Osteoblast (primary cell): ENCODE results near the gene VAPB. TPM values are rescaled to one million over a fixed set of nuclear protein-coding genes. Genes with fewer than 3 reads are reported as not detected.

Experiments
- DNase-seq: peaks from one replicate; pipeline ENCODE4 v3.0.0; 2011; ENCODE audit warnings: low spot score, mixed read lengths; ENCODE audit not compliant: insufficient read length; ENCODE audit errors: missing footprints
- H2AFZ ChIP-seq: 2 replicates; pipeline ENCODE4 v1.6.0; 2011; ENCODE audit warnings: mild to moderate bottlenecking, low read length
- H3K27ac ChIP-seq: 2 replicates; pipeline ENCODE4 v1.5.1; 2011; ENCODE audit warnings: mild to moderate bottlenecking, low read depth, low read length, moderate library complexity
- H3K27me3 ChIP-seq: 2 replicates; pipeline ENCODE4 v1.6.0; 2012; ENCODE audit warnings: mild to moderate bottlenecking, control low read depth, inconsistent platforms, low read length, moderate library complexity; ENCODE audit not compliant: insufficient read depth
- H3K36me3 ChIP-seq: 2 replicates; pipeline ENCODE4 v1.5.1; 2011; ENCODE audit warnings: mild to moderate bottlenecking, low read length, control low read depth, moderate library complexity; ENCODE audit not compliant: insufficient read depth
- H3K4me1 ChIP-seq: 2 replicates; pipeline ENCODE4 v1.5.1; 2011; ENCODE audit warnings: mild to moderate bottlenecking, low read length, control low read depth, moderate library complexity; ENCODE audit not compliant: insufficient read depth
- H3K4me2 ChIP-seq: 2 replicates; pipeline ENCODE4 v1.6.0; 2011; ENCODE audit warnings: mild to moderate bottlenecking, low read length; ENCODE audit not compliant: insufficient read depth
- H3K4me3 ChIP-seq: fragments of 200-600 bp; sonication (generic); 3 replicates; pipeline ENCODE4 v1.5.1; 2012; ENCODE audit warnings: mild to moderate bottlenecking, low read length, inconsistent platforms; ENCODE audit not compliant: insufficient read depth
- H3K79me2 ChIP-seq: 2 replicates; pipeline ENCODE4 v1.6.0; 2012; ENCODE audit warnings: mild to moderate bottlenecking, low read length, control low read depth, inconsistent platforms; ENCODE audit not compliant: insufficient read depth
- H3K9me3 ChIP-seq: 2 replicates; pipeline ENCODE4 v1.5.1; 2011; ENCODE audit warnings: low read depth, low read length, control low read depth
- H4K20me1 ChIP-seq: 2 replicates; pipeline ENCODE4 v1.6.0; 2012; ENCODE audit warnings: mild to moderate bottlenecking, low read length, control low read depth; ENCODE audit not compliant: insufficient read depth
- CTCF ChIP-seq: IDR thresholded peaks from 2 replicates; pipeline ENCODE4 v1.5.1; 2011; ENCODE audit warnings: mild to moderate bottlenecking, low read depth, low read length, moderate library complexity; ENCODE audit errors: extremely low read depth
- total RNA-seq: library from RNA; depleted of rRNA; stranded (reverse); fragments of >200 nt; gene quantifications from 2 replicates; pipeline ENCODE4 v1.2.3, GENCODE V29; 2012

The VAPB gene
- total RNA-seq, 1 donor: 14.5 TPM

GRCh38 chr20:58389968-58390658, 1.1 kb downstream of the VAPB start:
- peaks cover 16% of the 10 kb centered on the region for H3K36me3 ChIP-seq
- H3K4me3 ChIP-seq: peak overlapping the region; percentile 79
- H3K79me2 ChIP-seq: peaks cover 59% of the 10 kb centered on the region
- H2AFZ ChIP-seq: peak overlapping the region; percentile 78
- H3K9me3 ChIP-seq: no peaks in the 10 kb centered on the region
- H3K27ac ChIP-seq: peak overlapping the region; percentile 94
- H3K4me1 ChIP-seq: peaks cover 13% of the 10 kb centered on the region
- no peaks in the 10 kb centered on the region for H3K27me3 ChIP-seq
- peaks cover 16% of the 10 kb centered on the region for H4K20me1 ChIP-seq
- peak overlapping the region; percentile 91 for H3K4me2 ChIP-seq
- DNase-seq: no peak
- TF ChIP-seq CTCF: no peak

GRCh38 chr20:58390659-58391035, 1.6 kb downstream of the VAPB start:
- DNase-seq: no peak
- Histone ChIP-seq H3K4me3 (peak overlapping the region; percentile 79), H3K36me3 (peaks cover 16% of the 10 kb centered on the region), H3K79me2 (peaks cover 64% of the 10 kb centered on the region), H3K9me3 (no peaks in the 10 kb centered on the region), H3K27ac (peak overlapping the region; percentile 2), H2AFZ (no peak overlapping the region), H4K20me1 (peaks cover 16% of the 10 kb centered on the region), H3K27me3 (no peaks in the 10 kb centered on the region), H3K4me2 (peak overlapping the region; percentile 91), H3K4me1 (peaks cover 13% of the 10 kb centered on the region)
- no peak for TF ChIP-seq CTCF

- no peak for TF ChIP-seq CTCF
- H3K27ac ChIP-seq: peak overlapping the region; percentile 0
- H3K9me3 ChIP-seq: no peaks in the 10 kb centered on the region
- peaks cover 16% of the 10 kb centered on the region for H3K36me3 ChIP-seq
- H3K4me3 ChIP-seq: no peak overlapping the region
- H3K4me1 ChIP-seq: peaks cover 13% of the 10 kb centered on the region
- no peak overlapping the region for H2AFZ ChIP-seq
- no peak overlapping the region for H3K4me2 ChIP-seq
- no peaks in the 10 kb centered on the region for H3K27me3 ChIP-seq
- DNase-seq: no peak
- H4K20me1 ChIP-seq: peaks cover 27% of the 10 kb centered on the region
- peaks cover 80% of the 10 kb centered on the region for H3K79me2 ChIP-seq
Measured at GRCh38 chr20:58392286-58392685, 3.3 kb downstream of the VAPB start.

GRCh38 chr20:58393299-58393698, 4.3 kb downstream of the VAPB start:
- H4K20me1 ChIP-seq: peaks cover 36% of the 10 kb centered on the region
- H3K4me3 ChIP-seq: no peak overlapping the region
- no peak overlapping the region for H2AFZ ChIP-seq
- H3K27me3 ChIP-seq: no peaks in the 10 kb centered on the region
- peaks cover 21% of the 10 kb centered on the region for H3K36me3 ChIP-seq
- H3K4me1 ChIP-seq: peaks cover 13% of the 10 kb centered on the region
- H3K4me2 ChIP-seq: no peak overlapping the region
- peaks cover 90% of the 10 kb centered on the region for H3K79me2 ChIP-seq
- DNase-seq: no peak
- H3K9me3 ChIP-seq: no peaks in the 10 kb centered on the region
- H3K27ac ChIP-seq: no peak overlapping the region
- TF ChIP-seq CTCF: no peak
